Coronary artery (tissue), 2 donors: ENCODE data around the gene KCNAB2.
"Not testable (repeated sequence)": the region's sequence is repeated elsewhere in the genome, so short reads cannot be mapped to it uniquely, and the experiment has no call there.

ENCODE experiments used
- DNase-seq: peaks from one replicate; pipeline ENCODE4 v3.0.0-alpha.2; 2017; ENCODE audit warnings: low spot score
- H3K27ac ChIP-seq, 2 donors: fragments of 200-600 bp; sonication (generic); one replicate each; pipeline ENCODE4 v1.5.1; 2016 to 2019
- H3K4me3 ChIP-seq: fragments of 200-600 bp; sonication (generic); 2 replicates; pipeline ENCODE4 v1.5.1; 2016; ENCODE audit warnings: mild to moderate bottlenecking, moderate library complexity
- TF ChIP-seq, protein P1 (sequence below): fragments of 200-600 bp; sonication (generic); IDR thresholded peaks from one replicate; pipeline ENCODE4 v1.5.1; 2019; ENCODE audit warnings: antibody characterized with exemption

Gene KCNAB2

DNA sequence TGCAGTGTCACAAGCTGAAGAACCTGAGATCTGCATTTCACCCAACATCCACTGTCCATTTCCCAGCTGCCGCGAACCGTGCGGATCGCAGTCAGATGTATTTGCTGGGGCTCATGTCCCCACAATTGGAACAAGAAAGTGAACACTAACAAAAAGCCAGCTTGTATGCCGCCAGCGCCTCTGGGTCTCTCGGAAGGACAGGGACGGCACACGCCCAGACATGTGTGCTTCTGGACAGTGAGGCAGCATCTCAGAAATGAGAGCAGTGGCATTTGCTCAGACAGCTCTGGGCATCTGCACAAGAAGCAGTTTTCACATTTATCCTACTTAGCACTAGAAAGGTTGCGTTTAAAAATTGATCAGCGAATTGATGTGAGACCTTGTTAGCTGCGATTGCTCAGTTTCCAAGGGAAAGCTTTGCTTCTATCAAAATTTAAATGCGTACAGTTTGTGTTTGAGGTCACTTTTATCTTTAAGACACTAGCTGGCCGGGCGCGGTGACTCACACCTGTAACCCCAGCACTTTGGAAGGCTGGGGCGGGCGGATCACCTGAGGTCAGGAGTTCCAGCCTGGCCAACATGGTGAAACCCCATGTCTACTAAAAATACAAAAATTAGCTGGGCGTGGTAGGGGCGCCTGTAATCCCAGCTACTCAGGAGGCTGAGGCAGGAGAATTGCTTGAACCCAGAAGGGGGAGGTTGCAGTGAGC lies 28.7 kb downstream of the KCNAB2 start:
- H3K4me3 ChIP-seq: no peak overlapping the region
- H3K27ac ChIP-seq: no peak overlapping the region
- no peak for DNase-seq
- TF ChIP-seq, protein P1, sequence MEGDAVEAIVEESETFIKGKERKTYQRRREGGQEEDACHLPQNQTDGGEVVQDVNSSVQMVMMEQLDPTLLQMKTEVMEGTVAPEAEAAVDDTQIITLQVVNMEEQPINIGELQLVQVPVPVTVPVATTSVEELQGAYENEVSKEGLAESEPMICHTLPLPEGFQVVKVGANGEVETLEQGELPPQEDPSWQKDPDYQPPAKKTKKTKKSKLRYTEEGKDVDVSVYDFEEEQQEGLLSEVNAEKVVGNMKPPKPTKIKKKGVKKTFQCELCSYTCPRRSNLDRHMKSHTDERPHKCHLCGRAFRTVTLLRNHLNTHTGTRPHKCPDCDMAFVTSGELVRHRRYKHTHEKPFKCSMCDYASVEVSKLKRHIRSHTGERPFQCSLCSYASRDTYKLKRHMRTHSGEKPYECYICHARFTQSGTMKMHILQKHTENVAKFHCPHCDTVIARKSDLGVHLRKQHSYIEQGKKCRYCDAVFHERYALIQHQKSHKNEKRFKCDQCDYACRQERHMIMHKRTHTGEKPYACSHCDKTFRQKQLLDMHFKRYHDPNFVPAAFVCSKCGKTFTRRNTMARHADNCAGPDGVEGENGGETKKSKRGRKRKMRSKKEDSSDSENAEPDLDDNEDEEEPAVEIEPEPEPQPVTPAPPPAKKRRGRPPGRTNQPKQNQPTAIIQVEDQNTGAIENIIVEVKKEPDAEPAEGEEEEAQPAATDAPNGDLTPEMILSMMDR: no peak

DNA sequence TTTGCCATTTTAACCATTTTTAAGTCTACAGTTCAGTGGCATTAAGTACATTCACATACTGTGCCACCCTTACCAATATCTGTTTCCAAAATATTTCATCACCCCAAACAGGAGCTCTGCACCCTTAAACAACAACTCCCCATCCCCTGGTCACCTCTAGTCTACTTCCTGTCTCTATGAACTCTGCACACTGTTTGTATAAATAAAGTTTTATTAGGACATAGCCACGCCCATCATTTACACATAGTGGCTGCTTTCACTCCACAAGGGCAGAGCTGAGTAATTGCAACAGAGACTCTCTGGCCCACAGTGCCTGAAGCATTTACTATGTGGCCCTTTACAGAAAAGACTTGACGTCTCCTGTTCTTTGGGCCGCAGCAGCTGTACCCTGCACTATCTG lies 30.1 kb downstream of the KCNAB2 start:
- H3K27ac ChIP-seq: no peak overlapping the region
- no peak overlapping the region for H3K4me3 ChIP-seq
- DNase-seq: no peak
- TF ChIP-seq, protein P1: no peak

DNA sequence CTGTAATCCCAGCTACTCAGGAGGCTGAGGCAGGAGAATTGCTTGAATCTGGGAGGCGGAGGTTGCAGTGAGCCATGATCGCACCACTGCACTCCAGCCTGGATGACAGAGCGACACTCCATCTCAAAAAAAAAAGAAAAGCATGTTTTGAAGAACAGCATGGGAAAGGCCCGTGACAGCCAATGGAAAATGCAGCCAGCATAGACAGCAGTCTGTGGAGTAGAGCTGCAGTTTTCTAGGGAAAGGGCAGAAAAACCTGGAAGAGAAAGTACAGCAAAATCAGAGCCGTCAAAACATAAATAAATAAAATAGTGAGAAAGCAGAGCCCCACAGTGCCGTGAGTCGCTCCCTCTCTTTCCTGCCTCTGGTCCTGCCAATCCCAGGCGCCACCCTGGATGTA lies 31.4 kb downstream of the KCNAB2 start:
- H3K27ac ChIP-seq, H3K4me3 ChIP-seq, DNase-seq: not testable (repeated sequence)

DNA sequence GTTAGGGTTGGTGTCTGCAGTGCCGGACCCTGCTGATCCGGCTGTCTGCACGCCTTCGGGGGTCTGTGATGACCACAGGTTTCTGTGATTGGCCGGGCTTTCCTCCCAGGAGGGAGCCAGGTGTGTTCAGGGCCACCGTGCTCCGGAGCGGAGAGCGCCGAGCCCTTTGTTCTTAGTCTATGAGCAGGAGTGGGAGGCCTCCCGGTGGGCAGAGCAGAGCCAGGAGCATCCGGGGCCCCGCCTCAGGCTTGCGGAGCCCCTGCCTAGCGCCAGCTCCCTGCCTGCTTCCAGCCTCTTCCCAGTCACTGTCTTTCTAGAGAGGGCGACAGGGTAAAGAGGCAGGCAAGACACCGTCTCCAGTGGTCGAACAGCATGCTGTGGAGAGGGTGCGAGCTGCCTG lies 31.8 kb downstream of the KCNAB2 start:
- no peak for DNase-seq
- H3K4me3 ChIP-seq: no peak overlapping the region
- TF ChIP-seq, protein P1: no peak
- H3K27ac ChIP-seq: no peak overlapping the region

DNA sequence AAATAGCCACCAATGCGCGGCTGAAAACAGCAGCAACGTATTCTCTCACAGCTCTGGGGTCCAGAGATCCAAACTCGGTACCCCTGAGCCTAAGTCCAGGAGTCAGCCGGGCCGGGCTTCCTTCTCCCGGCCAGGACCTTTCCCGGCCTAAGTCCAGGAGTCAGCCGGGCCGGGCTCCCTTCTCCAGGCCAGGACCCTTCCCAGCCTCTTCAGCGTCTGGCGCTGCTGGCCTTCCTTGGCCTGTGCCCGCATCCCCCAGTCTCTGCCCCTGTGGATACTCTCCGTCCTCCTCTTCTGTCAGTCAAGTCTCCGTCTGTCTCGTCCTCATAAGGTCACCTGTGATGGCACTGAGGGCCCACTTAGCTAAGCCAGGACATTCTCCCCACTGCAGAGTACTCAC lies 32.2 kb downstream of the KCNAB2 start:
- Histone ChIP-seq H3K27ac (no peak overlapping the region), H3K4me3 (no peak overlapping the region)
- DNase-seq: no peak
- TF ChIP-seq, protein P1: no peak

DNA sequence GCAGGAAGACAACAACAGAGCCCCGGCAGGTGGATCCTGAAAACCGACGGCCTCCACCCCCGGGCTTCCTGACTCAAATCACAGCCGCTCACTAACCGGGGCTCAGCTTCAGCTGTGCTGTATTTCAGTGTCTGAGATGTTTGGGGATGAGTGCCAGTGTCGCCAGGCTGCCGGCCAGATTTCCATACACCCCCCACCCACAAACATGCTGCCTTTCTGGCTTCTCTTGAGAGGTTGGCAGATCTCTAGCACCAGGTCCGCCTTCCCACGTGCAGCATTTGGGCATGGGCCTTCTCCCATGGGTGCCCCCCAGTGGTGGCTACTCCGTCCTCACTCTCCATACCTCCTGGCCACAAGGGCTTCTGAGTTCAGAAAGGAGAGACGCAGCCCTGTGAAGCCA lies 34.8 kb downstream of the KCNAB2 start:
- H3K27ac ChIP-seq: no peak overlapping the region
- no peak for DNase-seq
- no peak overlapping the region for H3K4me3 ChIP-seq
- TF ChIP-seq, protein P1: no peak

DNA sequence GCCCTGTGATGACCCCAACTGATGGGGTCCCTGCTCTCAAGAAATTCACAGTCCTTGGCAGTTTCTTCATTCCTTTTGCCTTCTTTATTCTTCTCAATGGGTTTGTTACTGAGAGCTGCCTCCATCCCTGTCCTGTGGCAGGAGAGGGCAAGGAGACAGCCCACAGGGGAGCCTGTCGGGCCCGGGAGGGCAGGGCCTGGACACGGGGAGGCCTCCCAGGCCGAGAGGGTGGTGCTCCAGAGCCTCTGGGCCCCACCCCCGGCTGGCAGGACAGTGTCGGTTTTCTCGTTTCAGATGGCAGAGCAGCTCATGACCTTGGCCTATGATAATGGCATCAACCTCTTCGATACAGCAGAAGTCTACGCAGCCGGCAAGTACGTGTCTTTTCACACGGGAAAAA lies 36.2 kb downstream of the KCNAB2 start:
- TF ChIP-seq, protein P1: no peak
- no peak overlapping the region for H3K27ac ChIP-seq
- DNase-seq: no peak
- H3K4me3 ChIP-seq: no peak overlapping the region
